Spleen (tissue), 13 donors: ENCODE data around the gene OR8G5. TPM values are rescaled to one million over a fixed set of nuclear protein-coding genes. Genes with fewer than 3 reads are reported as not detected.

Experiments used
- DNase-seq: peaks from one replicate; pipeline ENCODE4 v3.0.0-alpha.2; 2020
- H3K27ac ChIP-seq, 8 donors: fragments of 200-600 bp; sonication (generic) in 7 of 8; 1 replicate in 4 of 8; 2 replicates in 4 of 8; pipeline versions ENCODE4 v1.5.0 to v1.8.0; 2016 to 2021; ENCODE audit warnings: inconsistent platforms in 4 of 8, mild to moderate bottlenecking in 4 of 8, moderate library complexity in 1 of 8
- H3K27me3 ChIP-seq, 7 donors: fragments of 200-600 bp; sonication (generic) in 6 of 7; replicated peaks in 1 of 7; 1 replicate in 4 of 7; 2 replicates in 3 of 7; pipeline versions ENCODE4 v1.5.0 to v1.8.0; 2016 to 2021; ENCODE audit warnings: inconsistent platforms in 3 of 7, mild to moderate bottlenecking in 1 of 7
- H3K36me3 ChIP-seq, 6 donors: fragments of 200-600 bp; sonication (generic) in 5 of 6; 1 replicate in 4 of 6; 2 replicates in 2 of 6; pipeline versions ENCODE4 v1.5.0 to v1.8.0; 2016 to 2021; ENCODE audit warnings: inconsistent platforms in 2 of 6
- H3K4me1 ChIP-seq, 6 donors: fragments of 200-600 bp; sonication (generic) in 5 of 6; 1 replicate in 3 of 6; 2 replicates in 3 of 6; pipeline versions ENCODE4 v1.5.0 to v1.8.0; 2016 to 2021; ENCODE audit warnings: inconsistent platforms in 3 of 6
- H3K4me3 ChIP-seq, 8 donors: fragments of 200-600 bp; sonication (generic) in 7 of 8; 1 replicate in 4 of 8; 2 replicates in 4 of 8; pipeline versions ENCODE4 v1.5.0 to v1.8.0; 2016 to 2021; ENCODE audit warnings: inconsistent platforms in 4 of 8, mild to moderate bottlenecking in 4 of 8, moderate library complexity in 2 of 8
- H3K9me3 ChIP-seq, 8 donors: fragments of 200-600 bp; sonication (generic) in 7 of 8; 1 replicate in 4 of 8; 2 replicates in 4 of 8; pipeline versions ENCODE4 v1.5.0 to v1.8.0; 2016 to 2021; ENCODE audit warnings: inconsistent platforms in 4 of 8
- POLR2A ChIP-seq, 3 donors: fragments of 450-650 bp; IDR thresholded peaks; one replicate each; pipeline ENCODE4 v1.5.1; 2017; ENCODE audit warnings: antibody characterized with exemption in 3 of 3, mild to moderate bottlenecking in 1 of 3
- POLR2AphosphoS5 ChIP-seq, 3 donors: sonication (generic); formaldehyde crosslinking; IDR thresholded peaks; one replicate each; pipeline ENCODE4 v1.5.1; 2017; ENCODE audit warnings: antibody characterized with exemption in 3 of 3
- WGBS, 5 donors: extraction: QIAGEN DNeasy Blood & Tissue Kit in 3 of 5; methylation state at CpG; one replicate each; pipeline versions ENCODE4 v1.1.5 to v1.1.7; 2013 to 2018; 5-methylcytosine and 5-hydroxymethylcytosine counted together
- intact Hi-C: fragments of 100-400 bp; cut with DNase I; formaldehyde crosslinking; loops from one replicate; pipeline ENCODE4 v1.15.0; 2023; ENCODE audit warnings: low total_unique reads
- long read RNA-seq, 2 donors: transcript quantifications; one replicate each; lab custom pipeline, GENCODE V29; 2026
- polyA plus RNA-seq, 3 donors: library from polyadenylated mRNA; stranded (reverse); fragments of 200-250 nt; gene quantifications; one replicate each; pipeline ENCODE4 v1.2.1, GENCODE V29; 2013
- total RNA-seq, 7 donors: library from RNA; depleted of rRNA in 3 of 7; stranded (reverse); fragments of >200 nt in 3 of 7; fragmentation: NEBNext Ultra II Directional in 4 of 7; extraction: Animal tissue kit (Norgen Biotek cat#: 25700) in 4 of 7; gene quantifications; one replicate each; pipeline versions ENCODE4 v1.1.0 to v1.2.1, GENCODE V29; 2016 to 2021
- TF ChIP-seq, protein P1 (sequence below), 11 experiments: fragments of 200-600 bp in 7 of 11; fragments of 450-650 bp in 4 of 11; sonication (generic) in 4 of 11; IDR thresholded peaks in 8 of 11; conservative IDR thresholded peaks in 3 of 11; 1 replicate in 7 of 11; 2 replicates in 4 of 11; pipeline versions ENCODE4 v1.4.0 to v1.8.0; 2016 to 2021; ENCODE audit warnings: antibody characterized with exemption in 11 of 11, inconsistent platforms in 4 of 11, mild to moderate bottlenecking in 1 of 11
- donor health status: healthy with polysubstance abuse.
- donor health status: DM: no; HTN: no; CAD: no; lungs with moderate emphysema.
- donor health status: DM: no; HTN: no; CAD: no.
- donor health status: Bipolar disorder and iron deficiency.
- donor health status: healthy.
- donor health status: DM: no; HTN: no; CAD: no.
- donor health status: DM: yes; HTN: yes; CAD: no.

Gene OR8G5
- total RNA-seq (not detected), polyA plus RNA-seq (not detected)
- long read RNA-seq, donor 1: 0 reads
- long read RNA-seq, donor 2: 0 reads

- H3K4me3 ChIP-seq: no peak within 1 kb of the TSS
- intact Hi-C loops: no loop called here
- H3K27me3 ChIP-seq: no peaks in the 10 kb centered on the region
- no peak within 1 kb of the TSS for H3K27ac ChIP-seq
- DNase-seq: no peak
- WGBS, 5 donors: 63 to 78% (median 71%) methylated on average over 4 of the region's 4 CpGs
- H3K4me1 ChIP-seq: no peaks in the 10 kb centered on the region
- H3K36me3 ChIP-seq: no peaks in the 10 kb centered on the region
- no peaks in the 10 kb centered on the region for H3K9me3 ChIP-seq
- TF ChIP-seq POLR2AphosphoS5 (IDR thresholded peaks at IDR 0.05): no peak
Observed at GRCh38 chr11:124256076-124256475, at the start of gene OR8G5. TSS of gene OR8G5 (plus strand) at chr11:124256376. CDS start at chr11:124264932, 8,556 bp downstream.

GRCh38 chr11:124207102-124207792 lies 48.9 kb upstream of the OR8G5 start:
- WGBS, 5 donors: 62 to 75% (median 72%) methylated on average over 6 of the region's 6 CpGs
- H3K9me3 ChIP-seq: no peaks in the 10 kb centered on the region

DNA sequence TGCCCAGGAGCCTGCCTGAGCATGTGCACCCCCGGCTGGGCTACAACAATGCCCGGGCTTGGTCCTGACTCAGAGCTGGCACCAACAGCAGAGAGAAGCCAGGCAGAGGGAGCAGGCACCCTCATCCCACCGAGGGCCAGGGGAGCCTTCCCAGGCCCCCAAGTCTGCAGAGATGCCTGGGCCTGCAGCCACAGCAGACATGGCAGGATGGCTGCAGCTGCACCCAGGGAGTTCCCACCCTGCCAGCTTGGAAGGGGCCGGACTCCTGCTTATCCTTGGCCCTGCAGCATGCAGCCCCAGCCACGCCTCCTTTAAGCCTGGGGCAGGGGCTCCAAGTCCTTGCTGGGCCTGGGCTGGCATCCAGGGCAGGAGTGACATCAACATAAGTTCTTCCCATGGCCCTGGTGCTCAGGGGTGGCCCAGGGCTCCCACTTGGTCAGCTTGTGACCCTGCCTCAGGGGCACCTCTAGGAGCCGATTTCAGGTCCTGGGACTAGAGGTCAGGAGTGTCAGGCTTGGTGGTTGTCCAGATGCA lies 46.3 kb upstream of the OR8G5 start:
- DNase-seq: no peak
- WGBS, 5 donors: 79 to 100% (median 82%) methylated on average over 2 to 6 of the region's 6 CpGs
- H3K9me3 ChIP-seq: no peaks in the 10 kb centered on the region
- TF ChIP-seq POLR2AphosphoS5 (IDR thresholded peaks at IDR 0.05) (no peak), POLR2A (IDR thresholded peaks at IDR 0.05) (no peak)
- TF ChIP-seq, protein P1, sequence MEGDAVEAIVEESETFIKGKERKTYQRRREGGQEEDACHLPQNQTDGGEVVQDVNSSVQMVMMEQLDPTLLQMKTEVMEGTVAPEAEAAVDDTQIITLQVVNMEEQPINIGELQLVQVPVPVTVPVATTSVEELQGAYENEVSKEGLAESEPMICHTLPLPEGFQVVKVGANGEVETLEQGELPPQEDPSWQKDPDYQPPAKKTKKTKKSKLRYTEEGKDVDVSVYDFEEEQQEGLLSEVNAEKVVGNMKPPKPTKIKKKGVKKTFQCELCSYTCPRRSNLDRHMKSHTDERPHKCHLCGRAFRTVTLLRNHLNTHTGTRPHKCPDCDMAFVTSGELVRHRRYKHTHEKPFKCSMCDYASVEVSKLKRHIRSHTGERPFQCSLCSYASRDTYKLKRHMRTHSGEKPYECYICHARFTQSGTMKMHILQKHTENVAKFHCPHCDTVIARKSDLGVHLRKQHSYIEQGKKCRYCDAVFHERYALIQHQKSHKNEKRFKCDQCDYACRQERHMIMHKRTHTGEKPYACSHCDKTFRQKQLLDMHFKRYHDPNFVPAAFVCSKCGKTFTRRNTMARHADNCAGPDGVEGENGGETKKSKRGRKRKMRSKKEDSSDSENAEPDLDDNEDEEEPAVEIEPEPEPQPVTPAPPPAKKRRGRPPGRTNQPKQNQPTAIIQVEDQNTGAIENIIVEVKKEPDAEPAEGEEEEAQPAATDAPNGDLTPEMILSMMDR (IDR thresholded peaks at IDR 0.05 in 8 of 11, conservative IDR thresholded peaks at IDR 0.05 in 3 of 11): no peak
- H3K27ac ChIP-seq: no peak overlapping the region
- no peaks in the 10 kb centered on the region for H3K27me3 ChIP-seq
- H3K36me3 ChIP-seq: no peaks in the 10 kb centered on the region
- no peaks in the 10 kb centered on the region for H3K4me1 ChIP-seq
- intact Hi-C loops: no loop called here
- no peak overlapping the region for H3K4me3 ChIP-seq

More at GRCh38 chr11:124207102-124207792, 48.9 kb upstream of the OR8G5 start:
- Histone ChIP-seq H3K27ac (no peak overlapping the region), H3K4me3 (no peak overlapping the region), H3K4me1 (no peaks in the 10 kb centered on the region), H3K27me3 (no peaks in the 10 kb centered on the region), H3K36me3 (no peaks in the 10 kb centered on the region)
- intact Hi-C loops: no loop called here
- DNase-seq: no peak
- TF ChIP-seq POLR2AphosphoS5 (IDR thresholded peaks at IDR 0.05) (no peak), POLR2A (IDR thresholded peaks at IDR 0.05) (no peak)
- TF ChIP-seq, protein P1 (IDR thresholded peaks at IDR 0.05 in 8 of 11, conservative IDR thresholded peaks at IDR 0.05 in 3 of 11): no peak

DNA sequence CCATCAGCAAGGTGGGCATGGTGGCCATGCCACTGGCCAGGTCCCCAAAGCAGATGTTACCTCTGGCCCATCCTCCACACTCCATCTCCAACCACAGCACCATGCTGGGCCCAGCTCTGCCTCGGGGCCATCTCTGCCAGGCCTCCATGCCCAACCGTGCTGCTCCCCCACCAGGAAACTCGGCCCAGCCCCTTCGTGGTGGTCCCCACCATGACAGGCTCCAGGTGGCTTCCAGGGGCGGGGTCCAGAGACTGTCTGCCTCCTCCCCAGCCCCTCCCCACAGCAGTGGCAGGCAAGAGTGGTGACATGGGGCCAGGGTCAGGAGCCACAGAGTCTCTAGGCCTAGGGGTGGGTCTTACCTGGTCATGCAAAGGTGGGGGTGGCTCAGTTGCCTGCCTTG lies 45.8 kb upstream of the OR8G5 start:
- no peak for DNase-seq
- intact Hi-C loops: no loop called here
- 73 to 91% (median 80%) methylated on average over 3 to 5 of the region's 5 CpGs for WGBS, 5 donors

More for the DNA sequence above, 45.8 kb upstream of the OR8G5 start:
- Histone ChIP-seq H3K36me3 (no peaks in the 10 kb centered on the region), H3K27me3 (no peaks in the 10 kb centered on the region), H3K4me3 (no peak overlapping the region), H3K9me3 (no peaks in the 10 kb centered on the region), H3K27ac (no peak overlapping the region), H3K4me1 (no peaks in the 10 kb centered on the region)
- TF ChIP-seq, protein P1 (IDR thresholded peaks at IDR 0.05 in 8 of 11, conservative IDR thresholded peaks at IDR 0.05 in 3 of 11): no peak
- TF ChIP-seq POLR2AphosphoS5 (IDR thresholded peaks at IDR 0.05): no peak
- TF ChIP-seq POLR2A (IDR thresholded peaks at IDR 0.05): no peak
